ENCODE results near the gene SLC1A5.

GRCh38 chr19:46787331-46788261 is 798 bp downstream of the SLC1A5 start:
- TF ChIP-seq, protein P1, sequence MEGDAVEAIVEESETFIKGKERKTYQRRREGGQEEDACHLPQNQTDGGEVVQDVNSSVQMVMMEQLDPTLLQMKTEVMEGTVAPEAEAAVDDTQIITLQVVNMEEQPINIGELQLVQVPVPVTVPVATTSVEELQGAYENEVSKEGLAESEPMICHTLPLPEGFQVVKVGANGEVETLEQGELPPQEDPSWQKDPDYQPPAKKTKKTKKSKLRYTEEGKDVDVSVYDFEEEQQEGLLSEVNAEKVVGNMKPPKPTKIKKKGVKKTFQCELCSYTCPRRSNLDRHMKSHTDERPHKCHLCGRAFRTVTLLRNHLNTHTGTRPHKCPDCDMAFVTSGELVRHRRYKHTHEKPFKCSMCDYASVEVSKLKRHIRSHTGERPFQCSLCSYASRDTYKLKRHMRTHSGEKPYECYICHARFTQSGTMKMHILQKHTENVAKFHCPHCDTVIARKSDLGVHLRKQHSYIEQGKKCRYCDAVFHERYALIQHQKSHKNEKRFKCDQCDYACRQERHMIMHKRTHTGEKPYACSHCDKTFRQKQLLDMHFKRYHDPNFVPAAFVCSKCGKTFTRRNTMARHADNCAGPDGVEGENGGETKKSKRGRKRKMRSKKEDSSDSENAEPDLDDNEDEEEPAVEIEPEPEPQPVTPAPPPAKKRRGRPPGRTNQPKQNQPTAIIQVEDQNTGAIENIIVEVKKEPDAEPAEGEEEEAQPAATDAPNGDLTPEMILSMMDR (IDR thresholded peaks at IDR 0.05; ENCODE audit: insufficient read depth, low read depth, low read length): no peak
- TF ChIP-seq EZH2 (IDR thresholded peaks at IDR 0.05; ENCODE audit: insufficient read depth, low read length): no peak
